HFF-Myc (cell line): ENCODE measurements around the gene DDX21.

Experiments used
- DNase-seq: peaks from one replicate; pipeline ENCODE4 v3.0.0-alpha.2; 2011; ENCODE audit warnings: low read depth; ENCODE audit errors: extremely low read depth
- H3K4me3 ChIP-seq: replicated peaks from 2 replicates; pipeline ENCODE4 v1.5.1; 2011; ENCODE audit warnings: low read depth, mild to moderate bottlenecking, control low read depth, low read length
- CTCF ChIP-seq: IDR thresholded peaks from 2 replicates; pipeline ENCODE4 v1.5.1; 2012; ENCODE audit warnings: mild to moderate bottlenecking, low read depth, low read length, control low read depth; ENCODE audit errors: missing control alignments

The DDX21 gene

GRCh38 chr10:68988530-68989316 lies 32.8 kb downstream of the DDX21 start, which contains the start of gene KIFBP:
Gene KIFBP, plus strand, starts transcription at chr10:68988803. Its CDS starts 30 bp downstream, at chr10:68988833.
- peak; percentile 96 for DNase-seq
- peak within 1 kb of the TSS; percentile 89 for H3K4me3 ChIP-seq
- peak; percentile 42 for TF ChIP-seq CTCF

- no peak for DNase-seq
- TF ChIP-seq CTCF, result no peak
- H3K4me3 ChIP-seq, result peak overlapping the region; percentile 89
These were observed 33.5 kb downstream of the DDX21 start for GRCh38 chr10:68989317-68989990.

- peak; percentile 30 for DNase-seq
- TF ChIP-seq CTCF, result no peak
- H3K4me3 ChIP-seq, result no peak overlapping the region
These were observed 36.9 kb downstream of the DDX21 start for GRCh38 chr10:68992636-68993440.

GRCh38 chr10:68997211-68997610 lies 41.2 kb downstream of the DDX21 start:
- no peak for DNase-seq
- TF ChIP-seq CTCF, result no peak
- H3K4me3 ChIP-seq, result no peak overlapping the region

GRCh38 chr10:69004821-69005220 lies 48.9 kb downstream of the DDX21 start:
- no peak for DNase-seq
- H3K4me3 ChIP-seq, result no peak overlapping the region
- peak; percentile 19 for TF ChIP-seq CTCF

GRCh38 chr10:69005704-69006485 lies 49.9 kb downstream of the DDX21 start:
- DNase-seq, result no peak
- no peak for TF ChIP-seq CTCF

More at GRCh38 chr10:69005704-69006485, 49.9 kb downstream of the DDX21 start:
- no peak overlapping the region for H3K4me3 ChIP-seq
